HG02759 (cell line): ENCODE results near the gene ABTB2.

Experiments used
- ATAC-seq: cut with Tn5 transposase; IDR thresholded peaks from one replicate; pipeline ENCODE4 v1.9.1; 2021; ENCODE audit warnings: mild to moderate bottlenecking, moderate library complexity; ENCODE audit not compliant: unreplicated experiment

ABTB2 gene

GRCh38 chr11:34245041-34245440, 112.8 kb downstream of the ABTB2 start:
- ATAC-seq = no peak

- peak; percentile 68 for ATAC-seq
Observed at GRCh38 chr11:34243600-34244464, 114.0 kb downstream of the ABTB2 start.

DNA sequence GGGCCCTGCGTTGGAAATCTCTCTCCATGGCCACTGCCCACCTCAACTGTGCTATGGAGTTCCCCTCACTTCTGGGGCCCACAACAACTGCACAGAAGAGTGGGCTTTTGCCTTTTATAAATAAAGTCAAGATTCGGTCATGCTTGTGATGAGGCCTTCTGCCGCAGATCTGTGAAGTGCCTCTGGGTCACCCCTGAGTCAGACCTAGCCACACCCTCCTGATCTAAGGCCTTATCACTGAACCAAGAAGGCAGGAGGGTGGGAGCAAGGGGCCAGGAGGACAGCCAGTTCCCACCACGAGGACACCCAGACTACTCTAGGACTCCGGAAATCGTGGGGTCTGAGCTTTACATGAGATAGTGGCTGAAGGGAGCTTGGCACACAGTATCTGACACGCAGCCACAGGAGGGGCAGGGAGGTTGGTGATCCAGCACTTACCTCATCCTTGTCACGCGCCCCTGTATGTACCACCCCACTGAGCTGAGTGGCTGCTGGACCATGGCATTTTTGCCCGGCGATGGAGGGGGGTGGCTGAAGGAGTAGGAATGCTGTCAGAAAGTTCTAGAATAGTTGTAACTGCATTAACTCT, 115.7 kb downstream of the ABTB2 start:
- peak; percentile 44 for ATAC-seq

GRCh38 chr11:34240150-34240494, 117.7 kb downstream of the ABTB2 start:
- no peak for ATAC-seq

- ATAC-seq = no peak
Observed at GRCh38 chr11:34239465-34240149, 118.2 kb downstream of the ABTB2 start.

DNA sequence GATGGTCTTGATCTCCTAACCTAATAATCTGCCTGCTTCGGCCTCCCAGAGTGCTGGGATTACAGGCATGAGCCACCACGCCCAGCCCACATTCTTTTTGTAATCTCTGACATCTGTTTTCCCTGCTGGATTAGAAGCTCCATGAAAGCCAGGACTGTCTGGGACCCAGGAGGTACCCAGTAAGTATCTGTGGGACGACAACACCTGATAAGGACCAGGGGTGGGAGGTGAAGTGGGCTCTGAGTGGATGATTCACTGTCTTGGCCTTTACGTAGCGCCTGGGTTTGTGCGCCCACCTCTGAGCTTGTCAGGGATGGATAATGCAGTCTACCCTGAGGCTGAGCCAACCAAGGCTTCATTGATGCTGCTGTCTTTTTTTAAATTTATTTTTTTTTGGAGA, 118.8 kb downstream of the ABTB2 start:
- ATAC-seq = no peak

- ATAC-seq = no peak
Observed at GRCh38 chr11:34238533-34238932, 119.3 kb downstream of the ABTB2 start.

DNA sequence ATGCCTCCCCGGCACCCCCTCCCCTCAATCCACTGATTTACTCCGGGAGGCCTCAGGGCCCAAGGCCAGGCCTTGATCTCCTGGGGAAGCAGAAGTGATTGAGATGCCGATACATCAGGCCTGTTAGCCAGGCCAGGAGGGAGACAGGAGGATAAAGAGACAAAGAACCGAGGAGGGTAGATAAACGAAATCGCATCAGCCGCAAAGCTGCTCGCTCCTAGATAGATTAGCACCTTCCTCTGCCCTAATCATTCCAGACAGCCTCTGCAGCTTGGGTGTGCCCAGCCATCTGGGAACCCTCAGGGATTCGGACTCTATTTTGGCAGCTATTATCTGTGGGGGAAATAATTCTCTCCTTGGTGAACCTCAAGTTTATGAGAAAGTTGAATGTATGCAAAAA, 121.2 kb downstream of the ABTB2 start:
- ATAC-seq = no peak

DNA sequence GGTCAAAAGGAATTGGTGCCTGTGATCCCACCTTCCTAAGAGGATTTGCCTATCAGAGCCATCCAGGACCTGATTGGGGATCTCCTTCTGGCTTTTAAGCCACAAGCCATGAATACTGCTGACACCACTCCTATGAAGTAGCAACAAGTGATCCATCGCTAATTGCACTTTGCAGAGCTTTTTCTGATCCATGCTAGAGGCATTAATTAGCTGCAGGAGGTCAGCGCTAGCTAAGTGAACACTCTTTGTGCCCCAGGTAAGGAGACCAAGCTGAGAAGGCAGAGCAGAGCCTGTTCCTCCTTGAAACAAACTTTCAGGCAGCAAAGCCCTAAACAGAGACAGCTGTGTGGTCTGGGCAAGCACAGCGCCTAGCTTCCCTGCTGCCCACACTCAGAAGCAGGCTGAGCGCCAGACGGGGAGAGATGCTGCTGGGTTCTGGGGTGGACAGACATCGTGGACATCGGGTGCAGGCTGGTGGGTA, 122.2 kb downstream of the ABTB2 start:
- no peak for ATAC-seq

DNA sequence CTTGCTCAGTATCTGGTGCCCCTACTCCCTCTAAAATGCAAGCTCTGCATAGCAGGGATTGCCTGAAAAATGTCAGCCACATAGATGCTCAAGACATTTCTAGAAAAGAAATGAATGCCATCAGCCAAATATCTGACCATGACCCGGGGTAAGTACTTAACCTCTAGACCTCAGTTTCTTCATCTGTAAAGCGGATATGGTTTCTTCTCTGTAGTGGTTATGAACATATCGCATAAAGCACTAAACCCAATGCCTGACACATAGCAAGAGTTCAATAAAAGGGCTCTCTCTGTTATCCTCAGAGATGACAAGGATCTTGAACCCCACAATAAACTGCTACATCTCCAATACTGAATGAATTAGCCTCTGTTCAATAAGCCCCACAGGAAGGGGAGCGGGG, 122.6 kb downstream of the ABTB2 start:
- ATAC-seq = peak; percentile 32

- peak; percentile 80 for ATAC-seq
Observed at GRCh38 chr11:34234086-34234740, 123.6 kb downstream of the ABTB2 start.

- ATAC-seq = no peak
Observed at GRCh38 chr11:34233215-34233614, 124.6 kb downstream of the ABTB2 start.

DNA sequence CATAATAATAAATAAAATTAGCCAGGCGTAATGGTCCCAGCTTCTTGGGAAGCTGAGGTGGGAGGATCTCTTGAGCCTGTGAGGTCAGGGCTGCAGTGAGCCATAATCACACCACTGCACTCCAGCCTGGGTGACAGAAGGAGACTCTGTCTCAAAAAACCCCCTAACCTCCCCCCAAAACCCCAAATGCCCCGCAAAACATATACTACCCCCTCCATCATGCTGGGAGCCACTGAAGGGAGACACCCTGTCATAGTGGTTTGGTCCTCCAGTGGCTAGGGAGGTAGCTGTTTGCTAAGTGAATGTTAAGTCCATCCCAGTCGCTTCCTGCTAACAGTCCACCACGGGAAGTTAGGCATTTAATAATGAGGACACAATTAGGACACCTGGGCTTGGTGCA, 125.0 kb downstream of the ABTB2 start:
- no peak for ATAC-seq

DNA sequence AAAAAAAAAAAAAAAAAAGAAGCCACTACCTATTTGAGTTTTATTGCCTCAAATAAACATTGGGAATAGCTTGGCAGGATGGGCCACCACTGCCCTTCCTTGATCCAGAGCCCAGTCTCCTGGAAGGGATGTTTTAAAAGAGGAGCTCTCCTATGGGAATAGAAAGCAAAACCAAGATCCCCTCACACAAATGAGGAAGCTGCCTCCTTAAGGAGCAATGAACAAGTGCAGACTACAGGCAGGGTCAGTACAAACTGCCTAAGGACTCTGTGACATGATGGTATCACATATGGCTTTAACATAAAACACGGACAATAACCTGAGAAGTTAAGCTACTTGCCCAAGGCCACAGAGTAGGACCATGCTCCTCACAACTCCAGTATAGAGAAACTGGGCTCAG, 131.6 kb downstream of the ABTB2 start:
- no peak for ATAC-seq

GRCh38 chr11:34225091-34225490, 132.7 kb downstream of the ABTB2 start:
- no peak for ATAC-seq

- ATAC-seq = no peak
Observed at GRCh38 chr11:34224434-34224966, 133.3 kb downstream of the ABTB2 start.

- ATAC-seq = no peak
Observed at GRCh38 chr11:34223907-34224306, 133.9 kb downstream of the ABTB2 start.

- ATAC-seq = no peak
Observed at GRCh38 chr11:34223021-34223813, 134.6 kb downstream of the ABTB2 start.

DNA sequence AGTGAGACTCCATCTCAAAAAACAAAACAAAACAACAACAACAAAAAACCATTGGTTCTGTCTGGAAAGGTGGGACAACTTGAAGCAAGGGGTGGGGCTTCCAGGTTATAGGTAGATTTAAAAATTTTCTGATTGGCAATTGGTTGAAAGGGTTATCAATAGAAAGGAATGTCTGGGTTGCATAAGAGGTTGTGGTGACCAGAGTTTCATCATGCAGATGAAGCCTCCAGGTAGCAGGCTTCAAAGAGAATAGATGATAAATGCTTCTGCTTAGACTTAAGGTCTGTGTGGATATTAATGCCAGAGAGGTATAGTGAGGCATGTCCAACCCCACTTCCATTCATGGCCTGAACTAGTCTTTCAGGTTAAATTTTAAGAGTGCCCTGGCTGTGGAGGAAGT, 135.8 kb downstream of the ABTB2 start:
- ATAC-seq = no peak

GRCh38 chr11:34219941-34220370, 137.9 kb downstream of the ABTB2 start:
- ATAC-seq = no peak
